AG04449 (cell line): ENCODE results near the gene NGF.

Experiments used
- CTCF ChIA-PET: fragments of 350-600 bp; formaldehyde crosslinking; extraction: SDS; loops from one replicate; lab custom pipeline; 2021; ENCODE audit warnings: antibody characterized with exemption; lab: Yijun Ruan, JAX
- POLR2A ChIA-PET: fragments of 400-600, 350-600 bp; formaldehyde crosslinking; extraction: SDS; loops from one replicate; lab custom pipeline; 2020; ENCODE audit warnings: antibody characterized with exemption, inconsistent platforms; lab: Yijun Ruan, JAX
- DNase-seq: peaks from one replicate; pipeline ENCODE4 v3.0.0-alpha.2; 2010; ENCODE audit warnings: low read depth, low spot score
- H3K4me3 ChIP-seq: 2 replicates; pipeline ENCODE4 v1.5.1; 2011; ENCODE audit warnings: low read depth, mild to moderate bottlenecking, control low read depth, low read length
- CTCF ChIP-seq: IDR thresholded peaks from one replicate; pipeline ENCODE4 v1.5.1; 2011; ENCODE audit warnings: mild to moderate bottlenecking, moderate library complexity, low read length, control low read depth, inconsistent platforms; ENCODE audit not compliant: insufficient read depth; ENCODE audit errors: missing control alignments

The NGF gene

GRCh38 chr1:115288591-115289198 is 49.4 kb downstream of the NGF start:
- TF ChIP-seq CTCF, result no peak
- ChIA-PET POLR2A (no interaction called here), CTCF (interaction anchor here (0.6 to 4.6 kb wide), 5 partner anchors 12 to 188 kb away, joined by 3 to 29 read pairs (median 6); no protein-coding TSS in a partner anchor)
- no peak for DNase-seq
- no peak overlapping the region for H3K4me3 ChIP-seq

- no peak for DNase-seq
- ChIA-PET POLR2A (no interaction called here), CTCF (interaction anchor here (2.1 to 4.6 kb wide), 3 partner anchors 149 to 309 kb away, joined by 10 to 29 read pairs (median 12); no protein-coding TSS in a partner anchor)
- no peak overlapping the region for H3K4me3 ChIP-seq
- no peak for TF ChIP-seq CTCF
Observed at GRCh38 chr1:115286431-115287205, 51.4 kb downstream of the NGF start.

GRCh38 chr1:115284209-115284608 is 53.8 kb downstream of the NGF start:
- ChIA-PET POLR2A (no interaction called here), CTCF (interaction anchor here (0.7 kb wide), 1 partner anchor 322 kb away, joined by 3 read pairs; no protein-coding TSS in a partner anchor)
- no peak for TF ChIP-seq CTCF
- no peak for DNase-seq
- H3K4me3 ChIP-seq, result no peak overlapping the region

GRCh38 chr1:115283681-115284146 is 54.3 kb downstream of the NGF start:
- no peak overlapping the region for H3K4me3 ChIP-seq
- CTCF ChIA-PET, result interaction anchor here (0.7 kb wide), 1 partner anchor 322 kb away, joined by 3 read pairs; no protein-coding TSS in a partner anchor
- POLR2A ChIA-PET, result no interaction called here
- no peak for DNase-seq
- TF ChIP-seq CTCF, result no peak

GRCh38 chr1:115283249-115283648 is 54.8 kb downstream of the NGF start:
- no peak for DNase-seq
- CTCF ChIA-PET, result interaction anchor here (1.7 to 13.6 kb wide), 2 partner anchors 143 to 186 kb away, joined by 9 to 199 read pairs; no protein-coding TSS in a partner anchor
- POLR2A ChIA-PET, result no interaction called here
- no peak for TF ChIP-seq CTCF
- H3K4me3 ChIP-seq, result no peak overlapping the region

GRCh38 chr1:115282807-115283208 is 55.2 kb downstream of the NGF start:
- no peak for TF ChIP-seq CTCF
- H3K4me3 ChIP-seq, result no peak overlapping the region
- ChIA-PET CTCF (interaction anchor here (1.5 to 13.6 kb wide), 3 partner anchors 142 to 313 kb away, joined by 4 to 199 read pairs (median 9); no protein-coding TSS in a partner anchor), POLR2A (interaction anchor here (1.0 kb wide), 1 partner anchor 145 kb away, joined by 3 read pairs; no protein-coding TSS in a partner anchor)
- DNase-seq, result no peak
